Measurements from ENCODE around the gene PNPLA3. TPM values are rescaled to one million over a fixed set of nuclear protein-coding genes. Genes with fewer than 3 reads are reported as not detected.
A peak's percentile ranks its signal among the peaks of the same experiment; 100 is the strongest.

The PNPLA3 gene
- total RNA-seq, 1 experiment from 2014 or later: 19.8 TPM

GRCh38 chr22:43953988-43954785 lies 30.6 kb downstream of the PNPLA3 start:
- ChIA-PET POLR2A (no interaction called here), CTCF (interaction anchor here (1.4 to 2.0 kb wide), 4 partner anchors 8 to 71 kb away, joined by 4 to 15 read pairs (median 8); no protein-coding TSS in a partner anchor)
- no peak for ATAC-seq
- Mint-ChIP-seq H3K36me3 (no peaks in the 10 kb centered on the region), H3K4me3 (peak overlapping the region; percentile 95), H3K27ac (no peak overlapping the region; the same call in 1 of the 2 replicates), H3K27me3 (ENCODE audit: low read depth) (no peaks in the 10 kb centered on the region), H3K4me1 (peaks cover 29% of the 10 kb centered on the region), H3K9me3 (no peaks in the 10 kb centered on the region)
- DNase-seq (ENCODE audit: low spot score): no peak
- TF ChIP-seq ARID4B (CRISPR knock-in tag; IDR thresholded peaks at IDR 0.05; ENCODE audit: borderline replicate concordance): no peak
- TF ChIP-seq ZNF232 (CRISPR knock-in tag; IDR thresholded peaks at IDR 0.05): no peak
- no peak for TF ChIP-seq USF2 (CRISPR knock-in tag; IDR thresholded peaks at IDR 0.05)
- TF ChIP-seq TCF7 (CRISPR knock-in tag; IDR thresholded peaks at IDR 0.05; ENCODE audit: low read depth): no peak
- no peak for TF ChIP-seq CDX4 (CRISPR knock-in tag; IDR thresholded peaks at IDR 0.05; ENCODE audit: borderline replicate concordance)
- TF ChIP-seq TP53 (CRISPR knock-in tag; IDR thresholded peaks at IDR 0.05): no peak
- no peak for TF ChIP-seq FOXJ3 (CRISPR knock-in tag; IDR thresholded peaks at IDR 0.05; ENCODE audit: borderline replicate concordance)
- no peak for TF ChIP-seq GABPB1 (CRISPR knock-in tag; IDR thresholded peaks at IDR 0.05)
- no peak for TF ChIP-seq CTCF (IDR thresholded peaks at IDR 0.05)
- TF ChIP-seq ZNF396 (CRISPR knock-in tag; IDR thresholded peaks at IDR 0.05; ENCODE audit: borderline replicate concordance): no peak
- no peak for TF ChIP-seq JAZF1 (CRISPR knock-in tag; IDR thresholded peaks at IDR 0.05)
- no peak for TF ChIP-seq ESRRA (CRISPR knock-in tag; IDR thresholded peaks at IDR 0.05; ENCODE audit: borderline replicate concordance)
- TF ChIP-seq ZNF512 (CRISPR knock-in tag; IDR thresholded peaks at IDR 0.05; ENCODE audit: borderline replicate concordance): no peak
- TF ChIP-seq GTF2I (CRISPR knock-in tag; conservative IDR thresholded peaks at IDR 0.05): no peak
- TF ChIP-seq ZNF671 (CRISPR knock-in tag; IDR thresholded peaks at IDR 0.05): no peak
- no peak for TF ChIP-seq MAX (CRISPR knock-in tag; IDR thresholded peaks at IDR 0.05)
- no peak for TF ChIP-seq NFYB (CRISPR knock-in tag; conservative IDR thresholded peaks at IDR 0.05; ENCODE audit: low read depth)
- no peak for TF ChIP-seq ZNF121 (CRISPR knock-in tag; IDR thresholded peaks at IDR 0.05)
